Endothelial cell of umbilical vein (primary cell): ENCODE data around the gene DHRS1.

ENCODE experiments used
- CTCF ChIP-seq, 2 donors: IDR thresholded peaks; 1 replicate in 1 of 2; 2 replicates in 1 of 2; pipeline ENCODE4 v1.5.1; 2011; ENCODE audit warnings: low read length in 2 of 2, mild to moderate bottlenecking in 2 of 2, moderate library complexity in 2 of 2, control low read depth in 1 of 2, inconsistent platforms in 1 of 2, low read depth in 1 of 2; ENCODE audit not compliant: insufficient read depth in 1 of 2; ENCODE audit errors: extremely low read depth in 1 of 2
- EZH2 ChIP-seq: IDR thresholded peaks from 2 replicates; pipeline ENCODE4 v1.6.1; 2012; ENCODE audit warnings: borderline replicate concordance, low read depth, mild to moderate bottlenecking, moderate library complexity, low read length, inconsistent platforms; ENCODE audit not compliant: severe bottlenecking
- MYC ChIP-seq: IDR thresholded peaks from one replicate; pipeline ENCODE4 v1.6.1; 2011; ENCODE audit warnings: mild to moderate bottlenecking, low read depth, low read length
- POLR2A ChIP-seq: IDR thresholded peaks from 2 replicates; pipeline ENCODE4 v1.6.1; 2012; ENCODE audit warnings: low read depth, mild to moderate bottlenecking, control low read depth, low read length
- POLR2AphosphoS5 ChIP-seq: IDR thresholded peaks from 2 replicates; pipeline ENCODE4 v1.6.1; 2012; ENCODE audit warnings: low read depth, mild to moderate bottlenecking, control low read depth, low read length, moderate library complexity; ENCODE audit not compliant: insufficient read depth

- TF ChIP-seq POLR2A (no peak), CTCF (IDR thresholded peaks at IDR 0.05; ENCODE audit: extremely low read depth in 1 of 2, insufficient read depth in 1 of 2, low read depth in 1 of 2, low read length in 2 of 2) (no peak), MYC (no peak), POLR2AphosphoS5 (no peak), EZH2 (no peak)
These were observed 52.8 kb downstream of the DHRS1 start for GRCh38 chr14:24246765-24247212.
